Activated effector memory CD4-positive, alpha-beta T cell treated with Interleukin-2 at 50 U/mL for 16 hours (primary cell): ENCODE measurements around the gene IFNA17.
"Not testable (repeated sequence)": the region's sequence is repeated elsewhere in the genome, so short reads cannot be mapped to it uniquely, and the experiment has no call there.

ENCODE experiments used
- DNase-seq: peaks from one replicate; pipeline ENCODE4 v3.0.0-alpha.2; 2020

The IFNA17 gene

GRCh38 chr9:21210311-21210710, 17.7 kb downstream of the IFNA17 start:
- DNase-seq, result no peak

GRCh38 chr9:21207043-21207442, 21.0 kb downstream of the IFNA17 start, which contains the start of gene IFNA10:
IFNA10 (minus strand) TSS chr9:21207143; CDS start chr9:21207097, 46 bp downstream.
- DNase-seq, result not testable (repeated sequence)

GRCh38 chr9:21205204-21205603, 22.8 kb downstream of the IFNA17 start:
- no peak for DNase-seq

DNA sequence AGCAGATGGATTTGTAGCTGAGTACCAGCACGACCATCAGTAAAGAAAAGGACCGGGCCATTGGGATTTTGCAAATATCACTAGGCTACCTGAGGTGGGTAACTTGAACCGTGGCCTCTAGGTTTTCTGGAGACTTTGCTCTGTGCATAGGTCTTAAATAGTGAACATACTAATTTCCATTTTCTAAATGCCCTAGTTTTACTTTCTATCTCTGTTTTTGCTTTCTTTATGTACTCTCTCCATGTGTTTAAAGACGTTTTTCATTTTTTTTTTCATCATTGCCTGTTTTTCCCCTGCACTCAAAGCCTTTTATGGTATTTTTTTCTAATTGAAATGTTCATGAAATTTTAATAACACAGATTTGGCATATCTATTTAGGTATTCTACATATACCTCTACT, 25.9 kb downstream of the IFNA17 start, which contains the start of gene IFNA7:
TSS of gene IFNA7 (minus strand) at position 101 of the 400 bp plus-strand sequence. CDS start at position 61, 40 bp downstream.
- not testable (repeated sequence) for DNase-seq

GRCh38 chr9:21194867-21195776, 32.9 kb downstream of the IFNA17 start:
- peak; percentile 13 for DNase-seq

DNA sequence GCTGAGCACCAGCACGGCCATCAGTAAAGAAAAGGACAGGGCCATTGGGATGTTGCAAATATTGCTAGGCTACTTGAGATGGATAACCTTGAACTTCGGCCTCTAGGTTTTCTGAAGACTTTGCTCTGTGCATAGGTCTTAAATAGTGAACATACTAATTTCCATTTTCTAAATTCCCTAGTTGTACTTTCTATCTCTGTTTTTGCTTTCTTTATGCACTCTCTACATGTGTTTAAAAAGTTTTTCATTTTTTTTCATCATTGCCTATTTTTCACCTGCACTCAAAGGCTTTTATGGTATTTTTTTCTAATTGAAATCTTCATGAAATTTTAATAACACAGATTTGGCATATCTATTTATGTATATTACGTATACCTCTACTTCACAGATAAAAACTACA, 40.5 kb downstream of the IFNA17 start, which contains the start of gene IFNA4:
TSS of gene IFNA4 (minus strand) at position 101 of the 400 bp plus-strand sequence. CDS start at position 45, 56 bp downstream.
- not testable (repeated sequence) for DNase-seq

- DNase-seq, result not testable (repeated sequence)
These were observed 44.9 kb downstream of the IFNA17 start for GRCh38 chr9:21182810-21183736.
